Tibial nerve (tissue), 4 donors: Measurements from ENCODE around the gene RBFOX1. TPM values are rescaled to one million over a fixed set of nuclear protein-coding genes. Genes with fewer than 3 reads are reported as not detected.

ENCODE experiments used
- DNase-seq, 2 donors: peaks; one replicate each; pipeline ENCODE4 v3.0.0-alpha.2; 2019; ENCODE audit warnings: low spot score in 2 of 2
- H3K27ac ChIP-seq, 4 donors: fragments of 200-600 bp; sonication (generic) in 3 of 4; one replicate each; pipeline ENCODE4 v1.5.1; 2017 to 2019; ENCODE audit warnings: mild to moderate bottlenecking in 1 of 4
- H3K27me3 ChIP-seq, 2 donors: fragments of 200-600 bp; sonication (generic) in 1 of 2; one replicate each; pipeline versions ENCODE4 v1.5.1 to v1.6.0; 2017 to 2019
- H3K36me3 ChIP-seq, 3 donors: fragments of 200-600 bp; sonication (generic); one replicate each; pipeline ENCODE4 v1.5.1; 2018 to 2019
- H3K4me1 ChIP-seq, 4 donors: fragments of 200-600 bp; sonication (generic) in 3 of 4; one replicate each; pipeline ENCODE4 v1.5.1; 2017 to 2019
- H3K4me3 ChIP-seq, 4 donors: fragments of 200-600 bp; sonication (generic) in 3 of 4; one replicate each; pipeline ENCODE4 v1.5.1; 2017 to 2019; ENCODE audit warnings: mild to moderate bottlenecking in 1 of 4, moderate library complexity in 1 of 4
- H3K9me3 ChIP-seq, 4 donors: fragments of 200-600 bp; sonication (generic) in 3 of 4; one replicate each; pipeline ENCODE4 v1.5.1; 2017 to 2019
- EP300 ChIP-seq, 2 donors: sonication (generic); formaldehyde crosslinking; IDR thresholded peaks; one replicate each; pipeline ENCODE4 v1.6.1; 2017; ENCODE audit warnings: antibody characterized with exemption in 2 of 2, mild to moderate bottlenecking in 1 of 2
- POLR2A ChIP-seq, 2 donors: fragments of 450-650 bp; IDR thresholded peaks; one replicate each; pipeline ENCODE4 v1.6.1; 2017; ENCODE audit warnings: antibody characterized with exemption in 2 of 2, mild to moderate bottlenecking in 2 of 2, moderate library complexity in 2 of 2
- WGBS, 2 donors: methylation state at CpG; one replicate each; pipeline ENCODE4 v1.1.5; 2018; 5-methylcytosine and 5-hydroxymethylcytosine counted together
- total RNA-seq, 4 donors: library from RNA; depleted of rRNA; stranded (reverse); fragments of >200 nt; gene quantifications; one replicate each; pipeline ENCODE4 v1.1.0, GENCODE V29; 2016
- TF ChIP-seq, protein P1 (sequence below), 5 experiments: fragments of 200-600 bp in 3 of 5; fragments of 450-650 bp in 2 of 5; sonication (generic) in 3 of 5; IDR thresholded peaks; one replicate each; pipeline ENCODE4 v1.5.1; 2016 to 2019; ENCODE audit warnings: antibody characterized with exemption in 5 of 5, mild to moderate bottlenecking in 3 of 5, moderate library complexity in 2 of 5

The RBFOX1 gene
- total RNA-seq, 4 donors from 2014 or later, result 0.22 to 2.1 (median 1.3) TPM; not detected in 1

GRCh38 chr16:7330709-7331108 lies 1.9 kb upstream of the RBFOX1 start:
- Histone ChIP-seq H3K9me3 (no peaks in the 10 kb centered on the region), H3K4me3 (no peak overlapping the region), H3K27me3 (no peaks in the 10 kb centered on the region), H3K27ac (no peak overlapping the region), H3K36me3 (no peaks in the 10 kb centered on the region), H3K4me1 (no peaks in the 10 kb centered on the region)
- TF ChIP-seq, protein P1, sequence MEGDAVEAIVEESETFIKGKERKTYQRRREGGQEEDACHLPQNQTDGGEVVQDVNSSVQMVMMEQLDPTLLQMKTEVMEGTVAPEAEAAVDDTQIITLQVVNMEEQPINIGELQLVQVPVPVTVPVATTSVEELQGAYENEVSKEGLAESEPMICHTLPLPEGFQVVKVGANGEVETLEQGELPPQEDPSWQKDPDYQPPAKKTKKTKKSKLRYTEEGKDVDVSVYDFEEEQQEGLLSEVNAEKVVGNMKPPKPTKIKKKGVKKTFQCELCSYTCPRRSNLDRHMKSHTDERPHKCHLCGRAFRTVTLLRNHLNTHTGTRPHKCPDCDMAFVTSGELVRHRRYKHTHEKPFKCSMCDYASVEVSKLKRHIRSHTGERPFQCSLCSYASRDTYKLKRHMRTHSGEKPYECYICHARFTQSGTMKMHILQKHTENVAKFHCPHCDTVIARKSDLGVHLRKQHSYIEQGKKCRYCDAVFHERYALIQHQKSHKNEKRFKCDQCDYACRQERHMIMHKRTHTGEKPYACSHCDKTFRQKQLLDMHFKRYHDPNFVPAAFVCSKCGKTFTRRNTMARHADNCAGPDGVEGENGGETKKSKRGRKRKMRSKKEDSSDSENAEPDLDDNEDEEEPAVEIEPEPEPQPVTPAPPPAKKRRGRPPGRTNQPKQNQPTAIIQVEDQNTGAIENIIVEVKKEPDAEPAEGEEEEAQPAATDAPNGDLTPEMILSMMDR (IDR thresholded peaks at IDR 0.05), result no peak
- TF ChIP-seq EP300 (IDR thresholded peaks at IDR 0.05), result no peak
- TF ChIP-seq POLR2A (IDR thresholded peaks at IDR 0.05), result no peak
- DNase-seq, result no peak
- WGBS, 2 donors, result 42 to 55% methylated on average over 8 of the region's 8 CpGs

- Histone ChIP-seq H3K27ac (no peak overlapping the region), H3K27me3 (no peaks in the 10 kb centered on the region), H3K36me3 (no peaks in the 10 kb centered on the region), H3K9me3 (no peaks in the 10 kb centered on the region), H3K4me3 (no peak overlapping the region), H3K4me1 (no peaks in the 10 kb centered on the region)
- 57 to 58% methylated on average over 6 of the region's 6 CpGs for WGBS, 2 donors
- TF ChIP-seq, protein P1 (IDR thresholded peaks at IDR 0.05), result no peak
- TF ChIP-seq EP300 (IDR thresholded peaks at IDR 0.05) (no peak), POLR2A (IDR thresholded peaks at IDR 0.05) (no peak)
- no peak for DNase-seq
Observed at GRCh38 chr16:7331997-7332396, 648 bp upstream of the RBFOX1 start.

DNA sequence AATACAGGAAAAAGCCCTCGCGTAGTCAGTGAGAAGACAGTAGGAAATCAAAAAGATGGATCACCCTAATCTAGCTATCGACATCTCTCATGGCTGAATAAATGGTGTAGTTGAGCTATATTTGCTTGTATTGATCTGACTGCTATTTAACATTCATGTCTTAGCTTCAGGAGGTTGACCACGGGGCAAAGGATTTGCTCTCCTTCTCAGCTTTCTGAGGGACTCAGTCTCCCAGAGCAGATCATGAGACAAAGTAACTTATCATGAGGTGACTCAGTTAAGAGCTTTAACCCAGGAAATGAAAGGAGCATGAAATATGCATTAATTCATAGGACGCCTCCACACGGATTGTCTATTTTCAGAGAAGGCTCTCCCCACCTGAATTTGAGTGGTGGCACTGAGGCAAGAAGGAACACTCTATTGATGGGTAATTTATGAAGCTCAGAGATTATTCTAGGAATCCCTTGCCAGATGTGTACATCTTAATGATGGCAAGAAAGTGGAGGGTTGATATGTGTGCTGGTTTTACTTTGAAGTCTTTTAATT lies 608 bp downstream of the RBFOX1 start:
- H3K9me3 ChIP-seq, result no peaks in the 10 kb centered on the region
- TF ChIP-seq, protein P1 (IDR thresholded peaks at IDR 0.05), result no peak
- TF ChIP-seq EP300 (IDR thresholded peaks at IDR 0.05) (no peak), POLR2A (IDR thresholded peaks at IDR 0.05) (no peak)

DNA sequence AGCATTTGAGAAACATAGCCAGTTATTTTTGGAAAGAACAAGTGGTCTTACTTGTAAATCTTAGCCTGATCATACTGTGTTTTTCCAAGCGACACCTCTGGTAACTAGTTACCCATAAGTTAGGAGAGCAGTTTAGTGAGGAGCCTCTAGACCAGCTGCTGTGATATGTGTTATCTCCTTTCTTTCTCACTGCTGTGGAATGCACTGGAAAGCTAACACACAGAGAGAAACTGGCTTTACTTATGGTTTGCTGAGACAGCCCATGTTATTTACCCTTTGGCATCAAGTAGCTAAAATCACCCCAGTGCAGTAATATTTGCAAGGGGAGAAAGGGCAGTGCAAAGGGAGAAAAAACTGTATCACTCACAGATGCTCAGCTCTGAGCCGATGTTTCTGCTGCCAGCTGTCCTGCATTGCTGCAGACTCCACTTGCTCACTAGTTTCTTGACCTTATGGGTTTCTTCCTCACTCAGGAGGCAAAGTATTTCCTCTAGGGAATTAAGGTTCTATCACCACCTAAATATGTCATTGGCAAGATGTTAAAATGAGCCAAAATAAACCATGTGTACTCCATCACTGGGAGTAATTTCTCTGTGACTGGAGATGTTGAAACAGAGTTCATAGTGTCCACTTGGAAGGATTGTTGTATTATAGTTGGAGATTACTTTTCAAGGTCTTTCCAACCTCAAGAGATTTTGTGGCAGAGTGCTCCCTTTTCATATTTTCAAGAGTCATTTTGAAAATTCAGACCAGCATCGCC lies 2.3 kb downstream of the RBFOX1 start:
- Histone ChIP-seq H3K27me3 (no peaks in the 10 kb centered on the region), H3K27ac (no peak overlapping the region), H3K4me3 (no peak overlapping the region), H3K9me3 (no peaks in the 10 kb centered on the region), H3K36me3 (no peaks in the 10 kb centered on the region), H3K4me1 (no peaks in the 10 kb centered on the region)
- 67 to 74% methylated on average over 3 of the region's 3 CpGs for WGBS, 2 donors
- TF ChIP-seq, protein P1 (IDR thresholded peaks at IDR 0.05), result no peak
- TF ChIP-seq POLR2A (IDR thresholded peaks at IDR 0.05), result no peak
- no peak for TF ChIP-seq EP300 (IDR thresholded peaks at IDR 0.05)
- no peak for DNase-seq

More for the DNA sequence above, 608 bp downstream of the RBFOX1 start:
- H3K27ac ChIP-seq, result no peak overlapping the region
- WGBS, 2 donors, result 83 to 86% methylated on average over 6 of the region's 6 CpGs
- no peaks in the 10 kb centered on the region for H3K27me3 ChIP-seq
- no peak overlapping the region for H3K4me3 ChIP-seq
- H3K36me3 ChIP-seq, result no peaks in the 10 kb centered on the region
- no peak for DNase-seq
- no peaks in the 10 kb centered on the region for H3K4me1 ChIP-seq

DNA sequence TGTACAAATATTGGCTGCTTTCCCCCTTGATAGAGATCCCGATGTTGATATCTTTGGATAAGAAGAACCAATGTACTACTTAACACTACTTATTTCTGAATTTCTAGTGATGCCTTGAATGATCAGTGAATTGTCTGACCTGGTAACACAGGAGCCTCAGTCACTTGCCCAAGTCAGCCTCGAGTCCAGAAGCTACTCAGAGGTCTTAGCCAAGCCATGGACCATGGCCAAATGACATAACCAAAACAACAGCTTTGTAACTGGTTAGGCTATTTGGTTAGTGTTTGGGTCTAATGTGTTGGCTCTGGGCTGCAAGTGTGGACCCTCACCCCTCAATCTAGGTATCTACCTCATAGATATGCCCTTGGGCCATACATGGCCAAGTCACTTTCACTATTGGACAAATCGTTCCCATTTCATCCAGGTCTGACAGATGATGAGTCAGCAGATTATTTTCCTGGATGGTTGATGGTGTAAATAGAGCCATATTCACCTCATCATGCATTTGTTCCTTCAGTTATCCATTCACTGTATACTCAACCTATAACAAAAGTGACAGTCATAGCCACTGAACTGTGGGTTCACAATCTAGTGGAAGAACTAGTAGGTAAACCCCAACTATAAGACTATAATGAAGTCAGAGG lies 3.5 kb downstream of the RBFOX1 start:
- Histone ChIP-seq H3K9me3 (no peaks in the 10 kb centered on the region), H3K4me1 (no peaks in the 10 kb centered on the region), H3K27ac (no peak overlapping the region), H3K4me3 (no peak overlapping the region), H3K27me3 (no peaks in the 10 kb centered on the region), H3K36me3 (no peaks in the 10 kb centered on the region)
- TF ChIP-seq, protein P1 (IDR thresholded peaks at IDR 0.05), result no peak
- TF ChIP-seq POLR2A (IDR thresholded peaks at IDR 0.05) (no peak), EP300 (IDR thresholded peaks at IDR 0.05) (no peak)
- WGBS, 2 donors, result 73 to 76% methylated on average over 3 of the region's 3 CpGs
- no peak for DNase-seq
